Measurements from ENCODE around the gene ATP6V1C2. TPM values are rescaled to one million over a fixed set of nuclear protein-coding genes. Genes with fewer than 3 reads are reported as not detected.
A peak's percentile ranks its signal among the peaks of the same experiment; 100 is the strongest.

ATP6V1C2 gene
- total and polyA plus RNA-seq, 11 donors: 0.32 to 2.1 (median 0.48) TPM; not detected in 1

GRCh38 chr2:10741139-10741538 is 19.7 kb downstream of the ATP6V1C2 start:
- Histone ChIP-seq H3K27me3 (no peaks in the 10 kb centered on the region), H3K4me3 (no peak overlapping the region), H3K27ac (no peak overlapping the region), H3K4me1 (no peaks in the 10 kb centered on the region), H3K9me3 (no peaks in the 10 kb centered on the region), H3K36me3 (no peaks in the 10 kb centered on the region)
- TF ChIP-seq, protein P1, sequence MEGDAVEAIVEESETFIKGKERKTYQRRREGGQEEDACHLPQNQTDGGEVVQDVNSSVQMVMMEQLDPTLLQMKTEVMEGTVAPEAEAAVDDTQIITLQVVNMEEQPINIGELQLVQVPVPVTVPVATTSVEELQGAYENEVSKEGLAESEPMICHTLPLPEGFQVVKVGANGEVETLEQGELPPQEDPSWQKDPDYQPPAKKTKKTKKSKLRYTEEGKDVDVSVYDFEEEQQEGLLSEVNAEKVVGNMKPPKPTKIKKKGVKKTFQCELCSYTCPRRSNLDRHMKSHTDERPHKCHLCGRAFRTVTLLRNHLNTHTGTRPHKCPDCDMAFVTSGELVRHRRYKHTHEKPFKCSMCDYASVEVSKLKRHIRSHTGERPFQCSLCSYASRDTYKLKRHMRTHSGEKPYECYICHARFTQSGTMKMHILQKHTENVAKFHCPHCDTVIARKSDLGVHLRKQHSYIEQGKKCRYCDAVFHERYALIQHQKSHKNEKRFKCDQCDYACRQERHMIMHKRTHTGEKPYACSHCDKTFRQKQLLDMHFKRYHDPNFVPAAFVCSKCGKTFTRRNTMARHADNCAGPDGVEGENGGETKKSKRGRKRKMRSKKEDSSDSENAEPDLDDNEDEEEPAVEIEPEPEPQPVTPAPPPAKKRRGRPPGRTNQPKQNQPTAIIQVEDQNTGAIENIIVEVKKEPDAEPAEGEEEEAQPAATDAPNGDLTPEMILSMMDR (IDR thresholded peaks at IDR 0.05): no peak
- TF ChIP-seq POLR2A (IDR thresholded peaks at IDR 0.05): no peak
- ATAC-seq: peak in 1 of 4 donors; percentile 38
- WGBS, 4 donors: 51 to 75% (median 67%) methylated on average over 2 of the region's 2 CpGs
- intact Hi-C loops (cut with DNase I): no loop called here
- no peak for DNase-seq

DNA sequence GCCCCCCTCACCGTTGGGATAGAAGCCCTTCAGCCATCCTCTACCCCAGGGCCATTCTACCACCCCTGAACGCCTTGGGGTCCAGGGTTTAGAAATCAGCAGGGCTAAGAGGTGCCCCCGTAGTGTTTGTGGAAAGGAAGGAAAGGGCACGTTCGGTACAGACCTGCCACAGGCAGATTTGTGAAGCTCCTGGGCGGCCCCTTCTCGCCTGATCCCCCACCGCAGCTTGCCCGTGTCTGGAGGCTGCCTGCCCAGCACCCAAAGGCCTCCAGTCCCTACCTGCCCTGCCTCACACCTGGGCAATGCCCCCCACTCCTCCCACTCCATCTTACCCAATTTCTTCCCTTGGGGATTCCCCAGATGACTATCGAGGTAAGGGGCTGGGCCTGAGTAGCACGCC is 21.2 kb downstream of the ATP6V1C2 start:
- Histone ChIP-seq H3K36me3 (no peaks in the 10 kb centered on the region), H3K27me3 (no peaks in the 10 kb centered on the region), H3K4me1 (no peaks in the 10 kb centered on the region), H3K4me3 (no peak overlapping the region), H3K27ac (no peak overlapping the region), H3K9me3 (no peaks in the 10 kb centered on the region)
- DNase-seq (peak in 1 of 5 donors; percentile 28), ATAC-seq (no peak)
- intact Hi-C loops (cut with DNase I): no loop called here
- WGBS, 4 donors: 85 to 94% (median 91%) methylated on average over 11 of the region's 11 CpGs
- TF ChIP-seq POLR2A (IDR thresholded peaks at IDR 0.05): no peak
- TF ChIP-seq, protein P1 (IDR thresholded peaks at IDR 0.05): no peak

- Histone ChIP-seq H3K27ac (no peak overlapping the region), H3K9me3 (no peaks in the 10 kb centered on the region), H3K4me1 (no peaks in the 10 kb centered on the region), H3K4me3 (no peak overlapping the region), H3K27me3 (peaks cover 0 to 8% (median 0%) of the 10 kb centered on the region in 9 donors), H3K36me3 (no peaks in the 10 kb centered on the region)
- no peak for DNase-seq
- ATAC-seq: no peak
- WGBS, 4 donors: 83 to 89% (median 87%) methylated on average over 6 of the region's 6 CpGs
- TF ChIP-seq, protein P1 (IDR thresholded peaks at IDR 0.05): no peak
- no peak for TF ChIP-seq POLR2A (IDR thresholded peaks at IDR 0.05)
- intact Hi-C loops (cut with DNase I): no loop called here
These were observed 29.2 kb downstream of the ATP6V1C2 start for GRCh38 chr2:10750610-10751009.

DNA sequence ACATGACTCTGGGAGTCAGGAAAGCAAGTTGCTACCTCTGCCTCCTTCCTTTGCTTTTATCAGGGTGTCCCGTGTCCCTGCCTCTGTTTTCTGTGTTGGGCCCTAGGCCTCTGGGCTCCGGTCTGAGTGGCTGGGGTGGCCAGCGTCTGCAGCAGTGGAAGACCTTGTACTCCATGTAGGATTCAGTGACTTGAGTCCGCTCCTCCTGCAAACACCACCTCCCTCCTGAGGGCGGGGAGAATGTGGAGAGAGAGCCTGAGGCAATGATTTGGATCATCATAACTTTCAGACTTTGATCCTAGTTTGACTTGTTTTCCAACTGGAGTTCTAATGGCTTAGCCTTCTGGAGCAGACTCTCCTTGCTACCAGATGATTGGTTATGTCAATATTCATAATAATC is 30.8 kb downstream of the ATP6V1C2 start:
- ATAC-seq (no peak), DNase-seq (peak in 1 of 5 donors; percentile 30)
- intact Hi-C loops (cut with DNase I): no loop called here
- no peak overlapping the region for H3K4me3 ChIP-seq
- 81 to 85% (median 84%) methylated on average over 5 of the region's 5 CpGs for WGBS, 4 donors
- no peak overlapping the region for H3K27ac ChIP-seq
- H3K36me3 ChIP-seq: no peaks in the 10 kb centered on the region
- peaks cover 0 to 8% (median 0%) of the 10 kb centered on the region in 9 donors for H3K27me3 ChIP-seq
- no peaks in the 10 kb centered on the region for H3K4me1 ChIP-seq
- H3K9me3 ChIP-seq: no peaks in the 10 kb centered on the region
- TF ChIP-seq, protein P1 (IDR thresholded peaks at IDR 0.05): no peak
- TF ChIP-seq POLR2A (IDR thresholded peaks at IDR 0.05): no peak

Measured in heart left ventricle (tissue), 16 donors.